PC-3 (cell line): ENCODE data around the gene MON2. TPM values are rescaled to one million over a fixed set of nuclear protein-coding genes. Genes with fewer than 3 reads are reported as not detected.

Experiments used
- ATAC-seq: fragments of 200-7000 bp; cut with Tn5 transposase; 2 replicates; pipeline ENCODE4 v1.9.1; 2020; ENCODE audit warnings: mild to moderate bottlenecking, moderate library complexity
- BruUV-seq: library from RNA; stranded (reverse); fragments of 400-500 nt; replicated peaks from 2 replicates; lab custom pipeline; 2021; lab: Mats Ljungman, UMichigan
- CTCF ChIA-PET: fragments of 300-600 bp; sonication (Branson Sonifier 250); formaldehyde crosslinking; loops from one replicate; lab custom pipeline; 2022; ENCODE audit warnings: antibody characterized with exemption; lab: Charles Lee
- POLR2A ChIA-PET: fragments of 300-600 bp; sonication (Branson Sonifier 250); formaldehyde crosslinking; loops from one replicate; lab custom pipeline; 2022; ENCODE audit warnings: antibody characterized with exemption; ENCODE audit not compliant: unreplicated experiment; lab: Charles Lee
- DNase-seq: peaks from one replicate; pipeline ENCODE4 v3.0.0-alpha.2; 2015
- H2AFZ ChIP-seq: fragments of 300-600 bp; sonication (generic); 2 replicates; pipeline ENCODE4 v1.6.0; 2016; ENCODE audit warnings: antibody characterized with exemption, low read length
- H3F3A ChIP-seq: fragments of 300-600 bp; sonication (generic); one replicate; pipeline ENCODE4 v1.6.0; 2017; ENCODE audit warnings: antibody characterized with exemption, low read length, control low read depth, mild to moderate bottlenecking; ENCODE audit not compliant: unreplicated experiment
- H3K27ac ChIP-seq: fragments of 300-600 bp; sonication (generic); 2 replicates; pipeline ENCODE4 v1.5.1; 2016; ENCODE audit warnings: mild to moderate bottlenecking, low read length
- H3K27me3 ChIP-seq: fragments of 300-600 bp; sonication (generic); 2 replicates; pipeline ENCODE4 v1.6.1; 2016; ENCODE audit warnings: low read length, mixed read lengths
- H3K36me3 ChIP-seq: fragments of 300-600 bp; sonication (generic); 2 replicates; pipeline ENCODE4 v1.6.1; 2016; ENCODE audit warnings: low read depth, mixed run types, low read length, mixed read lengths
- H3K4me1 ChIP-seq: fragments of 300-600 bp; sonication (generic); 2 replicates; pipeline ENCODE4 v1.5.1; 2016; ENCODE audit warnings: low read length; ENCODE audit not compliant: insufficient read depth
- H3K4me2 ChIP-seq: fragments of 300-600 bp; sonication (generic); 2 replicates; pipeline ENCODE4 v1.6.0; 2016; ENCODE audit warnings: low read length
- H3K4me3 ChIP-seq: fragments of 300-600 bp; sonication (generic); 2 replicates; pipeline ENCODE4 v1.5.1; 2016; ENCODE audit warnings: mild to moderate bottlenecking, low read length, mixed read lengths
- H3K79me2 ChIP-seq: fragments of 300-600 bp; sonication (generic); 2 replicates; pipeline ENCODE4 v1.6.1; 2017; ENCODE audit warnings: low read length, mixed read lengths
- H3K9ac ChIP-seq: fragments of 300-600 bp; sonication (generic); 2 replicates; pipeline ENCODE4 v1.6.0; 2016; ENCODE audit warnings: mild to moderate bottlenecking, low read length
- H3K9me2 ChIP-seq: fragments of 300-600 bp; sonication (generic); replicated peaks from 2 replicates; pipeline ENCODE4 v1.6.1; 2016; ENCODE audit warnings: mixed run types, low read length, mixed read lengths
- H3K9me3 ChIP-seq: fragments of 300-600 bp; sonication (generic); 2 replicates; pipeline ENCODE4 v1.6.1; 2016; ENCODE audit warnings: low read length, mixed read lengths
- H4K20me1 ChIP-seq: fragments of 300-600 bp; sonication (generic); 2 replicates; pipeline ENCODE4 v1.6.1; 2016; ENCODE audit warnings: low read length, mixed read lengths
- EZH2 ChIP-seq: fragments of 300-600 bp; sonication (generic); IDR thresholded peaks from one replicate; pipeline ENCODE4 v1.6.1; 2017; ENCODE audit warnings: antibody characterized with exemption, mild to moderate bottlenecking, low read length; ENCODE audit not compliant: unreplicated experiment
- EZH2phosphoT487 ChIP-seq: fragments of 300-600 bp; sonication (generic); IDR thresholded peaks from 2 replicates; pipeline ENCODE4 v1.6.1; 2018; ENCODE audit warnings: mild to moderate bottlenecking, antibody characterized with exemption, low read length, borderline replicate concordance
- intact Hi-C: fragments of 100-400 bp; cut with micrococcal nuclease; formaldehyde crosslinking; loops from 2 replicates; pipeline ENCODE4 v1.9.0; 2023
- total RNA-seq: library from RNA; depleted of rRNA; stranded (reverse); fragments of >200 nt; gene quantifications from 2 replicates; pipeline ENCODE4 v1.2.3, GENCODE V29; 2014
- TF ChIP-seq, protein P1 (sequence below): fragments of 300-600 bp; sonication (generic); conservative IDR thresholded peaks from 2 replicates; pipeline ENCODE4 v1.5.1; 2017; ENCODE audit warnings: antibody characterized with exemption, low read depth, mild to moderate bottlenecking, low read length

Gene MON2
- total RNA-seq, 1 experiment from 2014 or later, result 19.1 TPM

DNA sequence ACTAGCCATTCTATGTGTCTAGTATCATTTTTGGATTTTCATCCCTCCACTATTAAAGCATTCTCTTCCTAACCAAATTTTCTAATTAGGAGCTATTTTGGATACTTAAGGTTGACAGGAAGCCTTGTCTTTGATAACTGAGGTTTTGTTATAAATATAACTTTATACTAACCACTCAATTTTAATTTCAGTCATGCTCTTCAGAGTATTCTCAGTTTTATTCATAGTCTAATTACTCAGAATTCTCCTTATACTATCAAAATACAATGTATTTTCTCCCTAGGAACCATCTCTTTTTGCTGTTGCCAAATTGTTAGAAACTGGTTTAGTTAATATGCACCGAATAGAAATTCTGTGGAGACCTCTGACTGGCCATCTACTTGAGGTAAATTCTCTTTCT lies 76.2 kb downstream of the MON2 start:
- intact Hi-C loops, result no loop called here
- no peaks in the 10 kb centered on the region for H3F3A ChIP-seq
- no peaks in the 10 kb centered on the region for H3K9me2 ChIP-seq
- no peaks in the 10 kb centered on the region for H3K9me3 ChIP-seq
- DNase-seq (no peak), ATAC-seq (no peak)
- no peak overlapping the region for H2AFZ ChIP-seq
- H3K4me1 ChIP-seq, result no peaks in the 10 kb centered on the region
- H3K27me3 ChIP-seq, result no peaks in the 10 kb centered on the region
- H4K20me1 ChIP-seq, result no peaks in the 10 kb centered on the region
- H3K4me2 ChIP-seq, result no peak overlapping the region
- no peak overlapping the region for H3K4me3 ChIP-seq
- TF ChIP-seq, protein P1, sequence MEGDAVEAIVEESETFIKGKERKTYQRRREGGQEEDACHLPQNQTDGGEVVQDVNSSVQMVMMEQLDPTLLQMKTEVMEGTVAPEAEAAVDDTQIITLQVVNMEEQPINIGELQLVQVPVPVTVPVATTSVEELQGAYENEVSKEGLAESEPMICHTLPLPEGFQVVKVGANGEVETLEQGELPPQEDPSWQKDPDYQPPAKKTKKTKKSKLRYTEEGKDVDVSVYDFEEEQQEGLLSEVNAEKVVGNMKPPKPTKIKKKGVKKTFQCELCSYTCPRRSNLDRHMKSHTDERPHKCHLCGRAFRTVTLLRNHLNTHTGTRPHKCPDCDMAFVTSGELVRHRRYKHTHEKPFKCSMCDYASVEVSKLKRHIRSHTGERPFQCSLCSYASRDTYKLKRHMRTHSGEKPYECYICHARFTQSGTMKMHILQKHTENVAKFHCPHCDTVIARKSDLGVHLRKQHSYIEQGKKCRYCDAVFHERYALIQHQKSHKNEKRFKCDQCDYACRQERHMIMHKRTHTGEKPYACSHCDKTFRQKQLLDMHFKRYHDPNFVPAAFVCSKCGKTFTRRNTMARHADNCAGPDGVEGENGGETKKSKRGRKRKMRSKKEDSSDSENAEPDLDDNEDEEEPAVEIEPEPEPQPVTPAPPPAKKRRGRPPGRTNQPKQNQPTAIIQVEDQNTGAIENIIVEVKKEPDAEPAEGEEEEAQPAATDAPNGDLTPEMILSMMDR, result no peak
- TF ChIP-seq EZH2phosphoT487, result no peak
- TF ChIP-seq EZH2, result no peak
- H3K36me3 ChIP-seq, result peaks cover 21% of the 10 kb centered on the region; the same call in 1 of the 2 replicates
- BruUV-seq, result no TSS peak
- no peaks in the 10 kb centered on the region for H3K79me2 ChIP-seq
- POLR2A ChIA-PET, result no interaction called here
- no peak overlapping the region for H3K9ac ChIP-seq
- H3K27ac ChIP-seq, result no peak overlapping the region
- CTCF ChIA-PET, result no interaction called here

DNA sequence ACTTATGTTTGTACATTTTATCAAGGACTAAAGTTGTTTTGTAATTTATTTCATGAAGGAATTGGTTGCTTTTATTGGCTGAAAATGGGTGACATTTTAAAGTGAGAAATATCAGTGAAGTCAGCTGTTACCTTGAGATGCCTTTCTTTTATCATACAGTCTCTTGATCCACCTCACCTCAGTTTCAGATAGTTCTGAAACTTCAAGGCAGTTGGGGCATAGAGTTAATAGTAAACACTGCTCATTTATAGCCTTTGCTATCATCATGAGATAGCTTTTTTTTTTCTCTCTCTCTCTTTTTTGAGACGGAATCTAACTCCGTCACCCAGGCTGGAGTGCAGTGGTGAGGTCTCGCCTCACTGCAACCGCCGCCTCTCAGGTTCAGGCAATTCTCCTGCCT lies 76.7 kb downstream of the MON2 start:
- H3K9me3 ChIP-seq, result no peaks in the 10 kb centered on the region
- no peak overlapping the region for H3K4me2 ChIP-seq
- CTCF ChIA-PET, result no interaction called here
- no peak overlapping the region for H3K9ac ChIP-seq
- no peaks in the 10 kb centered on the region for H3K79me2 ChIP-seq
- H3K4me3 ChIP-seq, result no peak overlapping the region
- ATAC-seq, result no peak
- intact Hi-C loops, result no loop called here
- no peaks in the 10 kb centered on the region for H3K4me1 ChIP-seq
- no peaks in the 10 kb centered on the region for H3K9me2 ChIP-seq
- POLR2A ChIA-PET, result no interaction called here
- no peak overlapping the region for H2AFZ ChIP-seq
- TF ChIP-seq EZH2phosphoT487, result no peak
- TF ChIP-seq, protein P1, result no peak
- TF ChIP-seq EZH2, result no peak
- H3F3A ChIP-seq, result no peaks in the 10 kb centered on the region
- no peak overlapping the region for H3K27ac ChIP-seq
- H4K20me1 ChIP-seq, result no peaks in the 10 kb centered on the region
- H3K27me3 ChIP-seq, result no peaks in the 10 kb centered on the region
- no peak for DNase-seq
- BruUV-seq, result no TSS peak
- H3K36me3 ChIP-seq, result peaks cover 18% of the 10 kb centered on the region; the same call in 1 of the 2 replicates

DNA sequence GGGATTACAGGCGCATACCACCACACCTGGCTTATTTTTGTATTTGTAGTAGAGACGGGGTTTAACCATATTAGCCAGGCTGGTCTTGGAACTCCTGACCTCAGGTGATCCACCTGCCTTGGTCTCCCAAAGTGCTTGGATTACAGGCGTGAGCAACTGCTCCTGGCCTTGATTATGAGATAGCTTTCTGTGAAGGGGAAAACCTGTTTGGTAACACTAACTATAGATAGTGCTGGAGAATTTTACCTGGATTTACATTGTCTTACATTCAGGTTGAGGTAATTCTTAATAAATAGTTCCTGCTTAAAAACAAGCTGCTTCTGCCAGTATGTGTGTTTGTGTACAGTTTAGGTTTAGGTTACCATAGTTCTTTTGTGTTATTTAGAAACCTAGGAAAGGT lies 77.1 kb downstream of the MON2 start:
- Histone ChIP-seq H3K4me2 (no peak overlapping the region), H3K4me1 (no peaks in the 10 kb centered on the region), H3K4me3 (no peak overlapping the region), H3K27me3 (no peaks in the 10 kb centered on the region), H3K9ac (no peak overlapping the region), H2AFZ (no peak overlapping the region), H3F3A (no peaks in the 10 kb centered on the region), H3K9me3 (no peaks in the 10 kb centered on the region), H3K27ac (no peak overlapping the region), H3K79me2 (no peaks in the 10 kb centered on the region), H4K20me1 (no peaks in the 10 kb centered on the region), H3K36me3 (peaks cover 17% of the 10 kb centered on the region; the same call in 1 of the 2 replicates), H3K9me2 (no peaks in the 10 kb centered on the region)
- POLR2A ChIA-PET, result no interaction called here
- TF ChIP-seq, protein P1, result no peak
- no peak for TF ChIP-seq EZH2phosphoT487
- no peak for TF ChIP-seq EZH2
- ATAC-seq, result no peak
- DNase-seq, result no peak
- intact Hi-C loops, result no loop called here
- no TSS peak for BruUV-seq
- CTCF ChIA-PET, result no interaction called here
